GM08714 (cell line): ENCODE data around the gene CCR4.
"Not testable (repeated sequence)": the region's sequence is repeated elsewhere in the genome, so short reads cannot be mapped to it uniquely, and the experiment has no call there.

Source experiments
- H3K4me3 ChIP-seq: fragments of 200-500 bp; sonication (Bioruptor generic); 2 replicates; pipeline ENCODE4 v1.5.1; 2014; ENCODE audit warnings: mild to moderate bottlenecking, low read length, inconsistent platforms
- ZNF274 ChIP-seq: IDR thresholded peaks from 2 replicates; pipeline ENCODE4 v1.6.1; 2012; ENCODE audit warnings: mild to moderate bottlenecking, low read depth, low read length

The CCR4 gene

GRCh38 chr3:32945136-32945535 lies 6.3 kb upstream of the CCR4 start:
- no peak for TF ChIP-seq ZNF274
- H3K4me3 ChIP-seq: no peak overlapping the region

GRCh38 chr3:32945598-32945997 lies 5.8 kb upstream of the CCR4 start:
- H3K4me3 ChIP-seq: not testable (repeated sequence)

- TF ChIP-seq ZNF274: no peak
- no peak overlapping the region for H3K4me3 ChIP-seq
Measured at GRCh38 chr3:32946973-32947788, 4.3 kb upstream of the CCR4 start.

GRCh38 chr3:32947789-32948238 lies 3.6 kb upstream of the CCR4 start:
- no peak for TF ChIP-seq ZNF274
- no peak overlapping the region for H3K4me3 ChIP-seq

- H3K4me3 ChIP-seq: no peak overlapping the region
- TF ChIP-seq ZNF274: no peak
Measured at GRCh38 chr3:32948625-32949445, 2.6 kb upstream of the CCR4 start.

- no peak overlapping the region for H3K4me3 ChIP-seq
- TF ChIP-seq ZNF274: no peak
Measured at GRCh38 chr3:32950516-32950915, 928 bp upstream of the CCR4 start.

- H3K4me3 ChIP-seq: no peak overlapping the region
- no peak for TF ChIP-seq ZNF274
Measured at GRCh38 chr3:32952369-32953077, 1.1 kb downstream of the CCR4 start.

GRCh38 chr3:32954506-32954905 lies 3.1 kb downstream of the CCR4 start:
- no peak overlapping the region for H3K4me3 ChIP-seq
- no peak for TF ChIP-seq ZNF274

GRCh38 chr3:32956750-32957570 lies 5.5 kb downstream of the CCR4 start:
- TF ChIP-seq ZNF274: no peak

GRCh38 chr3:32958509-32958908 lies 7.1 kb downstream of the CCR4 start:
- no peak for TF ChIP-seq ZNF274
- H3K4me3 ChIP-seq: no peak overlapping the region

More at GRCh38 chr3:32956750-32957570, 5.5 kb downstream of the CCR4 start:
- H3K4me3 ChIP-seq: no peak overlapping the region

GRCh38 chr3:32959371-32959770 lies 7.9 kb downstream of the CCR4 start:
- H3K4me3 ChIP-seq: no peak overlapping the region
- TF ChIP-seq ZNF274: no peak

- no peak overlapping the region for H3K4me3 ChIP-seq
- TF ChIP-seq ZNF274: no peak
Measured at GRCh38 chr3:32960404-32961170, 9.1 kb downstream of the CCR4 start.

GRCh38 chr3:32961189-32961715 lies 9.8 kb downstream of the CCR4 start:
- no peak for TF ChIP-seq ZNF274
- H3K4me3 ChIP-seq: no peak overlapping the region
